ENCODE data around the gene PCDHA6. TPM values are rescaled to one million over a fixed set of nuclear protein-coding genes. Genes with fewer than 3 reads are reported as not detected.
"Not testable (repeated sequence)": the region's sequence is repeated elsewhere in the genome, so short reads cannot be mapped to it uniquely, and the experiment has no call there.

PCDHA6 gene
- total RNA-seq, 1 donor from 2014 or later, result 29.8 TPM

DNA sequence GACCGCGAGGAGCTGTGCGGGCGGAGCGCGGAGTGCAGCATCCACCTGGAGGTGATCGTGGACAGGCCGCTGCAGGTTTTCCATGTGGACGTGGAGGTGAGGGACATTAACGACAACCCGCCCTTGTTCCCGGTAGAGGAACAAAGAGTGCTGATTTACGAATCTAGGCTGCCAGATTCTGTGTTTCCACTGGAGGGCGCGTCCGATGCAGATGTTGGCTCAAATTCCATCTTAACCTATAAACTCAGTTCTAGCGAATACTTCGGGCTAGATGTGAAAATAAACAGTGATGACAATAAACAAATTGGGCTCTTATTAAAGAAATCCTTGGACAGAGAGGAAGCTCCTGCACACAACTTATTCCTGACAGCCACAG lies 590 bp downstream of the PCDHA6 start:
- peaks cover 9% of the 10 kb centered on the region for H3K27me3 Mint-ChIP-seq (ENCODE audit: unreplicated experiment)
- peak overlapping the region; percentile 97 for H3K4me3 Mint-ChIP-seq (ENCODE audit: unreplicated experiment)
- H3K27ac Mint-ChIP-seq (ENCODE audit: unreplicated experiment), result peak overlapping the region; percentile 99
- peak; percentile 43 for DNase-seq
- TF ChIP-seq, protein P1, sequence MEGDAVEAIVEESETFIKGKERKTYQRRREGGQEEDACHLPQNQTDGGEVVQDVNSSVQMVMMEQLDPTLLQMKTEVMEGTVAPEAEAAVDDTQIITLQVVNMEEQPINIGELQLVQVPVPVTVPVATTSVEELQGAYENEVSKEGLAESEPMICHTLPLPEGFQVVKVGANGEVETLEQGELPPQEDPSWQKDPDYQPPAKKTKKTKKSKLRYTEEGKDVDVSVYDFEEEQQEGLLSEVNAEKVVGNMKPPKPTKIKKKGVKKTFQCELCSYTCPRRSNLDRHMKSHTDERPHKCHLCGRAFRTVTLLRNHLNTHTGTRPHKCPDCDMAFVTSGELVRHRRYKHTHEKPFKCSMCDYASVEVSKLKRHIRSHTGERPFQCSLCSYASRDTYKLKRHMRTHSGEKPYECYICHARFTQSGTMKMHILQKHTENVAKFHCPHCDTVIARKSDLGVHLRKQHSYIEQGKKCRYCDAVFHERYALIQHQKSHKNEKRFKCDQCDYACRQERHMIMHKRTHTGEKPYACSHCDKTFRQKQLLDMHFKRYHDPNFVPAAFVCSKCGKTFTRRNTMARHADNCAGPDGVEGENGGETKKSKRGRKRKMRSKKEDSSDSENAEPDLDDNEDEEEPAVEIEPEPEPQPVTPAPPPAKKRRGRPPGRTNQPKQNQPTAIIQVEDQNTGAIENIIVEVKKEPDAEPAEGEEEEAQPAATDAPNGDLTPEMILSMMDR (IDR thresholded peaks at IDR 0.05; ENCODE audit: partially characterized antibody, unreplicated experiment), result peak; percentile 5
- peaks cover 8% of the 10 kb centered on the region for H3K4me1 Mint-ChIP-seq (ENCODE audit: low read depth, unreplicated experiment)
- peaks cover 31% of the 10 kb centered on the region for H3K9me3 Mint-ChIP-seq (ENCODE audit: unreplicated experiment)
- peaks cover 51% of the 10 kb centered on the region for H3K36me3 Mint-ChIP-seq (ENCODE audit: unreplicated experiment)

DNA sequence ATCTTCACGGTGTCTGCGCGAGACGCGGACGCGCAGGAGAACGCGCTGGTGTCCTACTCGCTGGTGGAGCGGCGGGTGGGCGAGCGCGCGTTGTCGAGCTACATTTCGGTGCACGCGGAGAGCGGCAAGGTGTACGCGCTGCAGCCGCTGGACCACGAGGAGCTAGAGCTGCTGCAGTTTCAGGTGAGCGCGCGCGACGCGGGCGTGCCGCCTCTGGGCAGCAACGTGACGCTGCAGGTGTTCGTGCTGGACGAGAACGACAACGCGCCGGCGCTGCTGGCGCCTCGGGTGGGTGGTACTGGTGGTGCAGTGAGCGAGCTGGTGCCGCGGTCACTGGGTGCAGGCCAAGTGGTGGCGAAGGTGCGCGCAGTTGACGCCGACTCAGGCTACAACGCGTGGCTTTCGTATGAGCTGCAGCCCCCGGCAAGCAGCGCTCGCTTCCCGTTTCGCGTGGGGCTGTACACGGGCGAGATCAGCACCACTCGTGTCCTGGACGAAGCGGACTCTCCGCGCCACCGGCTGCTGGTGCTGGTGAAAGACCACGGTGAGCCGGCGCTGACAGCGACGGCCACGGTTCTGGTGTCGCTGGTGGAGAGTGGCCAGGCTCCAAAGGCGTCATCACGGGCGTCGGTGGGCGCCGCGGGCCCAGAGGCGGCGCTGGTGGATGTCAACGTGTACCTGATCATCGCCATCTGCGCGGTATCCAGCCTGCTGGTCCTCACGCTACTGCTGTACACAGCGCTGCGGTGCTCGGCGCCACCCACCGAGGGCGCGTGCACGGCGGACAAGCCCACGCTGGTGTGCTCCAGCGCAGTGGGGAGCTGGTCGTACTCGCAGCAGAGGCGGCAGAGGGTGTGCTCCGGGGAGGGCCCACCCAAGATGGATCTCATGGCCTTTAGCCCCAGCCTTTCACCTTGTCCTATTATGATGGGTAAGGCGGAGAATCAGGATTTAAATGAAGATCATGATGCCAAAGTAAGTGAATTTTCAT lies 2.0 kb downstream of the PCDHA6 start:
- Mint-ChIP-seq H3K27me3 (ENCODE audit: unreplicated experiment) (peaks cover 13% of the 10 kb centered on the region), H3K9me3 (ENCODE audit: unreplicated experiment) (peaks cover 35% of the 10 kb centered on the region), H3K36me3 (ENCODE audit: unreplicated experiment) (peaks cover 55% of the 10 kb centered on the region)
- not testable (repeated sequence) for DNase-seq; H3K27ac Mint-ChIP-seq (ENCODE audit: unreplicated experiment); H3K4me3 Mint-ChIP-seq (ENCODE audit: unreplicated experiment); H3K4me1 Mint-ChIP-seq (ENCODE audit: low read depth, unreplicated experiment)

DNA sequence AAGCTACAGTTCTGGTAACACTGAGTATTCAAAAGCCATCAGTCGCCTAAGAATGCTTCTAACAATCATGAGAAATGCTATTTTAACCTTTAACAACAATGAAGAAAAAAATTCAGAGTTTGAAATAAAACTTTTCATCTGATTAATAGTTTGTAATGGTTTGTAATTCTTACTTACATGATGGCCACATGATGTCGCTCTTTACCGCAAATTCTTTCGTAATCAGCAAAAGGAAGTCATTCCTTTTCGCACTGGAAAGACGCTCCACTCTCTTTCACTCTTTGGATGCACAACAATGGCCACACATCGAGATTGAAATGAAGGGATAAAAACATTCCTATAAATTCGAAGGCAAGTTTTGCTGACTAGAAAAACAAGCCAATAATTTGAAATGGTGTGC lies 6.2 kb downstream of the PCDHA6 start, which contains the start of gene PCDHA7:
Gene PCDHA7, plus strand, starts transcription at position 277 of the 400 bp plus-strand sequence. Its CDS starts 115 bp downstream, at position 392.
- Mint-ChIP-seq H3K27me3 (ENCODE audit: unreplicated experiment) (peaks cover 5% of the 10 kb centered on the region), H3K9me3 (ENCODE audit: unreplicated experiment) (peaks cover 22% of the 10 kb centered on the region), H3K4me3 (ENCODE audit: unreplicated experiment) (peak within 1 kb of the TSS; percentile 88), H3K36me3 (ENCODE audit: unreplicated experiment) (peaks cover 56% of the 10 kb centered on the region), H3K4me1 (ENCODE audit: low read depth, unreplicated experiment) (peaks cover 2% of the 10 kb centered on the region), H3K27ac (ENCODE audit: unreplicated experiment) (peak within 1 kb of the TSS; percentile 92)
- TF ChIP-seq, protein P1 (IDR thresholded peaks at IDR 0.05; ENCODE audit: partially characterized antibody, unreplicated experiment), result no peak
- DNase-seq, result no peak

DNA sequence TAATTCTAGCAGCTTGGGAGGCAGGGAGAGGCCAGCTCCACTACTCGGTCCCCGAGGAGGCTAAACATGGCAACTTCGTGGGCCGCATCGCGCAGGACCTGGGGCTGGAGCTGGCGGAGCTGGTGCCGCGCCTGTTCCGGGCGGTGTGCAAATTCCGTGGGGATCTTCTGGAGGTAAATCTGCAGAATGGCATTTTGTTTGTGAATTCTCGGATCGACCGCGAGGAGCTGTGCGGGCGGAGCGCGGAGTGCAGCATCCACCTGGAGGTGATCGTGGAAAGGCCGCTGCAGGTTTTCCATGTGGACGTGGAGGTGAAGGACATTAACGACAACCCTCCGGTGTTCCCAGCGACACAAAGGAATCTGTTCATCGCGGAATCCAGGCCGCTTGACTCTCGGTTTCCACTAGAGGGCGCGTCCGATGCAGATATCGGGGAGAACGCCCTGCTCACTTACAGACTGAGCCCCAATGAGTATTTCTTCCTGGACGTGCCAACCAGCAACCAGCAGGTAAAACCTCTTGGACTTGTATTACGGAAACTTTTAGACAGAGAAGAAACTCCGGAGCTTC lies 6.8 kb downstream of the PCDHA6 start:
- peak overlapping the region; percentile 92 for H3K27ac Mint-ChIP-seq (ENCODE audit: unreplicated experiment)

DNA sequence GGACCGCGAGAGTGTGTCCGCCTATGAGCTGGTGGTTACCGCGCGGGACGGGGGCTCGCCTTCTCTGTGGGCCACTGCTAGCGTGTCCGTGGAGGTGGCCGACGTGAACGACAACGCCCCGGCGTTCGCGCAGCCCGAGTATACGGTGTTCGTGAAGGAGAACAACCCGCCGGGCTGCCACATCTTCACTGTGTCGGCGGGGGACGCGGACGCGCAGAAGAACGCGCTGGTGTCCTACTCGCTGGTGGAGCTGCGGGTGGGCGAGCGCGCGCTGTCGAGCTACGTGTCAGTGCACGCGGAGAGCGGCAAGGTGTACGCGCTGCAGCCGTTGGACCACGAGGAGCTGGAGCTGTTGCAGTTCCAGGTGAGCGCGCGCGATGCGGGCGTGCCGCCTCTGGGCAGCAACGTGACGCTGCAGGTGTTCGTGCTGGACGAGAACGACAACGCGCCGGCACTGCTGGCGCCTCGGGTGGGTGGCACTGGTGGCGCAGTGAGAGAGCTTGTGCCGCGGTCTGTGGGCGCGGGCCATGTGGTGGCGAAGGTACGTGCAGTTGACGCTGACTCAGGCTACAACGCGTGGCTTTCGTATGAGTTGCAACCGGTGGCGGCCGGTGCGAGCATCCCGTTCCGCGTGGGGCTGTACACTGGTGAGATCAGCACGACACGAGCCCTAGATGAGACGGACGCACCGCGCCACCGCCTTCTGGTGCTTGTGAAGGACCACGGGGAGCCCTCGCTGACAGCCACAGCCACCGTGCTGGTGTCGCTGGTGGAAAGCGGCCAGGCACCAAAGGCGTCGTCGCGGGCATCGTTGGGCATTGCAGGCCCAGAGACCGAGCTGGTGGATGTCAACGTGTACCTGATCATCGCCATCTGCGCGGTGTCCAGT lies 8.1 kb downstream of the PCDHA6 start:
- Mint-ChIP-seq H3K9me3 (ENCODE audit: unreplicated experiment) (peaks cover 18% of the 10 kb centered on the region), H3K4me3 (ENCODE audit: unreplicated experiment) (no peak overlapping the region), H3K27me3 (ENCODE audit: unreplicated experiment) (peaks cover 5% of the 10 kb centered on the region), H3K36me3 (ENCODE audit: unreplicated experiment) (peaks cover 59% of the 10 kb centered on the region), H3K4me1 (ENCODE audit: low read depth, unreplicated experiment) (no peaks in the 10 kb centered on the region), H3K27ac (ENCODE audit: unreplicated experiment) (no peak overlapping the region)
- TF ChIP-seq, protein P1 (IDR thresholded peaks at IDR 0.05; ENCODE audit: partially characterized antibody, unreplicated experiment), result no peak
- no peak for DNase-seq

More for the DNA sequence above, 6.8 kb downstream of the PCDHA6 start:
- Mint-ChIP-seq H3K36me3 (ENCODE audit: unreplicated experiment) (peaks cover 51% of the 10 kb centered on the region), H3K4me3 (ENCODE audit: unreplicated experiment) (peak overlapping the region; percentile 88), H3K9me3 (ENCODE audit: unreplicated experiment) (peaks cover 22% of the 10 kb centered on the region)
- H3K4me1 Mint-ChIP-seq (ENCODE audit: low read depth, unreplicated experiment); DNase-seq; H3K27me3 Mint-ChIP-seq (ENCODE audit: unreplicated experiment): not testable (repeated sequence)
